ENCODE measurements around the gene PRKCE.

PRKCE gene

GRCh38 chr2:46134531-46135227 is 483.2 kb downstream of the PRKCE start:
- DNase-seq = no peak

- no peak for DNase-seq
These were observed 483.9 kb downstream of the PRKCE start for GRCh38 chr2:46135228-46135855.

GRCh38 chr2:46135958-46136357 is 484.5 kb downstream of the PRKCE start:
- DNase-seq = no peak

DNA sequence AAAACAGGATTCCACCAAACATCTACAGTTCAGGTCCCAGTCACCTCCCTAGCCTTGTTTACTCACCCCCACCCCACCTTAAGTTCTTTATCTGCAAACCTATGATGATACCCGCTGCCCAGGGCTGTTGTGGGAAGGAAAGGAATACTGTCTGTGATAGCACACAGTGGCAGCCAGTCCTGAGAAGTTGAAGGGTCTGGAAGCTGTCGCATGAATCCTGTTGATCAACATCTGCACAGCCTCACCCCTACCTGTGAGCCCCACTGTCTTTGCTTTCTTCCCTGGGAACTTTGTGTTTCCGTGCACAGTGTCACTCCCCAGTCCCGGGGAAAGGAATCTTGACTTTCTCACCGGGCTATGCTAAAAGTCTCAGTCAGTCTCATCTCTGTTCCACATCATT is 485.0 kb downstream of the PRKCE start:
- no peak for DNase-seq

DNA sequence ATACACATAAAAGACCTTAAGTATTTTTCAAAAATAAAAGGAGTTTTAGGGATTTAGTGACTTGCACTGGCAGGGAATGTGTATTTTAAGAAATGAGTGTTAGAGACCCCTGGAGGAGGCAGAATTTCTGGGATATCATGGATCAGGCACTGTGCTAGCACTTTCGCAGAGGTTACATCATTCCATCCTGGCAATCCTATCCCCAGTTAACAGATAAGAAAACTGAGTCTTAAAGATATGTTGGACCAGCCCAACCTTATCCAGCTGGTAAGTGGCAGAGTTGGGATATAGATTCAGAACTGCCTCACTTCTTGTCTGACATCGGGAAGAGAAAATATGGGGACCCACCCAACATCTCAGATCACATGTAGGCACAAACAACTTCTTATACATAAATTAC is 485.5 kb downstream of the PRKCE start:
- no peak for DNase-seq

GRCh38 chr2:46142546-46143428 is 491.3 kb downstream of the PRKCE start:
- DNase-seq = peak in 4 of 58 donors; percentile 2 to 17 (median 11)

- DNase-seq = no peak
These were observed 492.1 kb downstream of the PRKCE start for GRCh38 chr2:46143429-46144132.

DNA sequence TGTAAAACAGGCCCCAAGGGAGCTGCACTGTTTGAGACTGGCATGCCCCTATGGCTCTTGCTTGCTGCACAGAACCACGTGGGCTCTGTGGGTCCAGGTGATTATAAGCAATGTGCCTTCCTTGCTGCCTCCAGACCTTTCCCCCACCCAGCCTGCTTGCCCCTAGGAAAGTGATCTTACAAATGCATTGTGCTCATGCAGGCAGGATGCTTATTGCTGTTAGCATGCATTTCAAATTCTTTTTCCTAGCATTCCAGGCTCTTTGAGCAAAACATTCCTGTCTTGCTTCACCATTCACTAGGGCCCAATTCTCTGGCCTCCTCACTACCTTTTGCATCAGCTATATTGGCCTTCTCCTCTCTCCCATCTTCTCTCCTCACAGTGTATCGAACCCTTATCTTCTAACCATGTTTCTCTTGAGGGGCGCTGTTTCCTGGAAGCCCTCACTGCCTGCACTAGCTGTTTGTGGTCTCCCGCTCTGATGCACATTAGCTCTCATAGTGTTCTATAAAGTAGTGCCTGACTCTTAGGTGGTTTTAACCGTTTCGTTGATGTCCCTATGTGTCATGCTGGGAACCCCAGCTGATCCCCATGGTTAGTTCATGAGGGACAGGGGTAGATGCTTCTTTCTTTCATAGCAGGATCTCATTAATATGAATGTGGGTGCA is 492.8 kb downstream of the PRKCE start:
- no peak for DNase-seq

DNA sequence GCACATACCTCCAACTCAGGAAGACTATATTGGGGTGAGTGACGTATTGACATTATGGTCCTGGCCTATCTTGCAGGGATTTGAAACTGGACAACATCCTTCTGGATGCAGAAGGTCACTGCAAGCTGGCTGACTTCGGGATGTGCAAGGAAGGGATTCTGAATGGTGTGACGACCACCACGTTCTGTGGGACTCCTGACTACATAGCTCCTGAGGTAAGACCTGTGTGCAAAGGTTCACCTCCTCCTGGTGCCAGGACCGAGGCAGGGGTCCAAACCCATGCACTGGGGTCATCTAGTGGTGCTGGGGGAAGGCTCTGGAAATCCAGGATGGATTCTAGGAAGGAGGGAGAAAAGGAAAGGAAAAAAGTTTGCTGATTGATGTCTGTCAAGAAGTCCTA is 493.5 kb downstream of the PRKCE start:
- no peak for DNase-seq

GRCh38 chr2:46145840-46146239 is 494.4 kb downstream of the PRKCE start:
- no peak for DNase-seq

DNA sequence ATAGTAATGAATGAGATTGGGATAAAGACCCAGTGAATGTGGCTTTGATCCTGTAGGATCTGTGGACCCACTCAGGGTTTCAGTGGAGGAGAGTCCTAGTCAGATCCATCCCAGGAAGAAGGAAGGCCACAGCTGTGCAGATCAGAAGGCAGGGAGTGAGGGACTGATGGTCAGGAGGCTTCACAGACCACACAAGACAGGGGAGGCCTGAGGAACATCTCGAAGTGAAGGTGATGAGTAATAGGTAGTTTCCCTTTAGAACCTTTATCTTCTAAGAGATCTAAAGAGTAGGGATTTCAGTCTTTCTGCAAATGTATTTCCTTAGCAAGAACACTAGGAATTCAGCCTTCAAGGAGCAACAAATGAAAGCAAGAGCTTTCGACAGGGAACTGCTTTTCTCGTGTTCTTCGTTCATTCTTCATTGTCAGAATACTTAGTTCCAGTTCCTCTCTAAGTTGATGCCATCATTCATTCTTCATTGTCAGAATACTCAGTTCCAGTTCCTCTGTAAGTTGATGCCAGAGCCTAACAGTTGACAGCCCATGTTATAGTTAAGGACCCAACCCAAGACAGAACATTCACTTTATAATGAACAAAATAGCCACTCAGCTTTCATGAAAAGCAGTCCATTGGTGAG is 495.5 kb downstream of the PRKCE start:
- DNase-seq = no peak

DNA sequence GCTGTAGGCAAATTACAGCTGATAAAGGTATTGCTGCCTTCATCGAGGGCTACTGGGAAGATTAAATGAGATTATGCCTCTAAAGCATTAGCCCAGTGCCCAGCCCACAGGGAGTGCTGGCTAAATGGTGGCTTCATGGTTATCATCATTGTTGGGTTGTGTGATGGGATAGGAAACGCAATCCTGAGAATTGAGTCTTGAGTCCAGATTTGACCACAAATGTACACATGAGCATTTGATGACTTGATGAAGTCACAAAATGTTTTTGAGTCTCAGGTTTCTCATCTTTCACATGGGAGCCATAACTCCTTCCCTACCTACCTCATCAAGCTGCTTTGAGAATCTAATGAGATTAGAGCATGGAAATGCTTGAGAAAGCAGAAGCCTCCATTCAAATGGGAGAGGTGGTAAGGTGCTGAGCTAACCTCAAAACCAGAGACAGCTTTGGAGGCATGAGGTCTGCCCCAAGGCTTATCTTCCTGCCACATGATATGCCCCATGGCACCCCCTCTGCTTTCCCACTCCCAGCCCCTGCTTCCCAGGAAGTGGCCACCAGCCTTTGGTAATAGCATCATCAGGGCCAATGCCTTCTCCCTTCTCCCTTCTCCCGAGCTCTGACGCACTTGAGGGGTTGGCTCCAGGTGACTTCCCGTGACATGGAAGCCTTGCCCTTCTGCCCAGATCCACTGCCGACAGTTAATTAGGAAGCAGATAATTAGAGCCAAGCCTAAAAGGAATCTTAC is 496.3 kb downstream of the PRKCE start:
- DNase-seq = no peak

DNA sequence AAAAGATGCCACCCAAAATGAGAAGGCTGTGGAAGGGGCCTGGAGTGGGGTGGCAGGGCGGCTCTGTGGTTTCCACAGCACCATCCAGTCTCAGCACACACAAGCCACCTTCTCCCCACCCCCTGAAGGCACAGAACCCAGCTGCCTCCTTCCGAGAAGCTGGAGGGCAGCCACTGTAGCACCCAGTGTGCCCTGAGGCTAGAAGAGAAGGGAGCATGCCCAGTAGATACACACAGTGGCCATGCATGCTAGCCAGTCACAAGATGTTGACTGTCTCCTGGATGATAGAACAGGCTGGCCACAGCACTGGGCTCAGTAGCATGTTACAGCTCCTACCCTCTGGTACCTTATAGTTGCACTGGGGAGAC is 496.9 kb downstream of the PRKCE start:
- no peak for DNase-seq

- no peak for DNase-seq
These were observed 499.0 kb downstream of the PRKCE start for GRCh38 chr2:46150445-46150955.

DNA sequence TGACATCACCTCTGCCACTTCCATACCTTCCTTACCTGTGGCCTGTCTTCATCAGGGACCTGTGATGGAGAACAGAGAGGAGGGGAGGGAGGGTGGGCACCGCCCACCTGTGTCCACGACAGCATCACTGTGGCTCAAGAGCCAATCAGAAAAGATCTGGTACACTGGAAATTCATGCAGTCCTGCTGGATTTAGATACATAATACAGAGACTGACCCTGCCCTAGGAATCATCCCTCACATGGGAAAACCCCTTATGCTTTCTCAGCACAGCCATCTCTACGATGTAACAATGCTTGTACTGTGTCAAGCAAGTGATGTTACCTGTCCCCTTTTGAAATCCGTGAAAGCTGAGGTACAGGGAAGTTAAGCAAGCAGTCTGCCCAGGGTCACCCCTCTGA is 500.1 kb downstream of the PRKCE start:
- no peak for DNase-seq

DNA sequence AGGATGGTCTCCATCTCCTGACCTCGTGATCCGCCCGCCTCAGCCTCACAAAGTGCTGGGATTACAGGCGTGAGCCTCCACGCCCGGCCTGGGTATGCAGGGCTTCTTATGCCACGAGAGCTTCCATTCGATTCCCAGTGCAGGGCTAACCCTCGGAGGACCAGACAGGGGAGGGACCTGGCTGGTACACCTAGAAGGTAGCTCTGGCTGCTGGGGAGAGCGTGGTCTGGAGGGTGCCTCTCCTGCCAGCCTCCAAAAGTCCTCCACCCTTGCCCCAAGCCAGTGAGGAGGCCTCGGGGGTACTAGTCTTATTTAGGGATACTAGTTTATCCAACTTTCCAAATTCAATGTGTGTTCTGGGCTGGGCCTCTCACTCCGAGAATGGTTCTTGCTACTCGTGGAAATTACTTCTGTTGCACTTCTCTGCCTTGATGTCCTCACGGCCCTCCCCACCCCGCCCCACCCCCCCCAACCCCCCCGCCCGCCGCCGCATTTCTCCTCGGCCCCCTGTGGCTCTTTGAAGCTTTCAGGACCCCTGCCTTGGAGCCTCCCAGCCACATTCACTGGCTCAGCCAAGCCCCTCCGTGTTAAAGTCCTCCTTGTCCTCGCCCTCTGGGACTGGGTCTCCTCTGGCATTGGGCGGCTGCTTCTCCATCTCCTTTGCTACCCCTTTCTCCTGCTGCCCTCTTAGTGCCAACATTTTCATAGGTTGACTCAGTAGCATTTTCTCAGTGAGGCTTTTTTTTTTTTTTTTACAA is 502.7 kb downstream of the PRKCE start:
- DNase-seq = no peak

DNA sequence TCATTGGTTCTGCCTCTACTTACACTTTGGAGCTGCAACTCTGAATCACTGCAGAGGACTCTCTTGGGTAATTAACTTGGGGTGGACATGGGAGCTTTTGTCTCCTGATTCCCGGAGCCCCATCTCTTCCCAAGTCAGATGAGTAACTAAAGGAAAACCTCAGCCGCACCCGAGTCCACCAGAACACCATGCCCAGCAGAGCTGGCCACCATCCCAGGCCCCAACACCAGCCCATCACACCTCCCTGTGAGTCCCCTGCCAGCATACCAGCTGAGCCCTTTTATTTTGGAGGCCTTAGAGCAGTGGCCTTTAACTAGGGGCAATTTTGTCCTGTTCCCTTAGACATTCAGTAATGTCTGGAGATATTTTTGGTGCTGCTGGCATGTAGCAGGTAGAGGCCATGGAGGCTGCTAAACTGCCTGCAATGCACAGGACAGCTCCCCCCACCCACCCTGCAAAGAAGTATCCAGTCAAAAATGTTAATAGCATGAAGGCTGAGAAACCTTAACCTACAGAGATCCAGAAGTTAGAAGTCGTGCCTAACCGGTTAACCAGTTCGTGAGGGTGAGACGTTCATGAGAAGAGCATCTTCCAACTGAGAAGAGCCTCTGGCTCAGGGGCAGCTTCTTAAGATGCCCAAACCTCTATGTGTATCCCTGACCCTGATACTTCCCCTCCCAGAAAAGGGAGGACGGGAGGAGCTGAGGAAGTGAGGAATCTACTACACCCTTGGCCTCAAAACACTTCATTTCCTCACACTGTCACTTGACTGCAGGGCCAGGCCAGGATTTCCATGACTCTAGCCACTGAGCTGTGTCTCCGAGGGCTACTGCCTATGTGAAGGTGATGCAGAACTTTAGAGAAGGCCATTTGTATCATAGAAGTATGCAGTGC is 505.8 kb downstream of the PRKCE start:
- DNase-seq = peak in 8 of 58 donors; percentile 4 to 22 (median 16)

- DNase-seq = no peak
These were observed 506.5 kb downstream of the PRKCE start for GRCh38 chr2:46157966-46158310.

Data from anterior cingulate cortex (tissue), 58 donors.